ENCODE measurements around the gene PDX1. TPM values are rescaled to one million over a fixed set of nuclear protein-coding genes. Genes with fewer than 3 reads are reported as not detected.

PDX1 gene
- polyA plus RNA-seq, 1 of the 3 experiments (the other 2 are of a cell fraction), result not detected

GRCh38 chr13:27889471-27889870 is 30.3 kb upstream of the PDX1 start:
- ChIA-PET CTCF (no interaction called here), POLR2A (no interaction called here)
- no peaks in the 10 kb centered on the region for H4K20me1 ChIP-seq (ENCODE audit: insufficient read depth)
- H3K79me2 ChIP-seq (ENCODE audit: insufficient read depth), result no peaks in the 10 kb centered on the region
- H3K36me3 ChIP-seq (replicated peaks in 1 of 2; ENCODE audit: control insufficient read depth in 1 of 2, insufficient read depth in 2 of 2, low read length in 1 of 2), result no peaks in the 10 kb centered on the region
- DNase-seq, result no peak
- 0% methylated on average over 5 of the region's 5 CpGs for WGBS (ENCODE audit: low lambda C conversion rate)
- peaks cover 5% of the 10 kb centered on the region; the same call in 1 of the 2 replicates for H3K27me3 ChIP-seq (ENCODE audit: insufficient read depth)
- no peaks in the 10 kb centered on the region for H3K9me2 ChIP-seq
- H2AFZ ChIP-seq (ENCODE audit: low read depth), result no peak overlapping the region
- no peak for TF ChIP-seq TCF12 (IDR thresholded peaks at IDR 0.05)
- TF ChIP-seq YY1 (IDR thresholded peaks at IDR 0.05; ENCODE audit: low read depth), result no peak
- no peak for TF ChIP-seq POLR2AphosphoS5 (IDR thresholded peaks at IDR 0.05; ENCODE audit: low read depth, low read length)
- TF ChIP-seq JUND (IDR thresholded peaks at IDR 0.05), result no peak
- no peak for TF ChIP-seq IRF3 (IDR thresholded peaks at IDR 0.05; ENCODE audit: low read depth, low read length)
- no peak for TF ChIP-seq MEF2A (IDR thresholded peaks at IDR 0.05; ENCODE audit: borderline replicate concordance, low read depth)
- no peak for TF ChIP-seq FOXM1 (IDR thresholded peaks at IDR 0.05; ENCODE audit: low read depth)
- no peak for TF ChIP-seq ELF1 (IDR thresholded peaks at IDR 0.05)
- TF ChIP-seq RAD21 (IDR thresholded peaks at IDR 0.05; ENCODE audit: low read length), result no peak
- TF ChIP-seq SMC3 (IDR thresholded peaks at IDR 0.05; ENCODE audit: low read depth, low read length), result no peak
- TF ChIP-seq CHD2 (IDR thresholded peaks at IDR 0.05; ENCODE audit: low read length, partially characterized antibody), result no peak
- no peak for TF ChIP-seq RFX5 (IDR thresholded peaks at IDR 0.05; ENCODE audit: low read length)
- no peak for TF ChIP-seq GATA2 (CRISPR knock-in tag; IDR thresholded peaks at IDR 0.05)
- no peak for TF ChIP-seq NFIC (IDR thresholded peaks at IDR 0.05; ENCODE audit: borderline replicate concordance)
- no peaks in the 10 kb centered on the region for H3F3A ChIP-seq (replicated peaks; ENCODE audit: insufficient read depth)
- no peaks in the 10 kb centered on the region for H3K9me3 ChIP-seq
- H3K4me2 ChIP-seq, result no peak overlapping the region
- H3K27ac ChIP-seq (ENCODE audit: low read depth in 2 of 2, low read length in 1 of 2), result no peak overlapping the region
- H3K4me1 ChIP-seq (ENCODE audit: control insufficient read depth in 1 of 2, insufficient read depth in 2 of 2, low read depth in 1 of 2, low read length in 1 of 2), result no peaks in the 10 kb centered on the region
- no peak overlapping the region for H3K9ac ChIP-seq
- no peak overlapping the region for H3K4me3 ChIP-seq (ENCODE audit: low read depth in 2 of 2, low read length in 1 of 2)

DNA sequence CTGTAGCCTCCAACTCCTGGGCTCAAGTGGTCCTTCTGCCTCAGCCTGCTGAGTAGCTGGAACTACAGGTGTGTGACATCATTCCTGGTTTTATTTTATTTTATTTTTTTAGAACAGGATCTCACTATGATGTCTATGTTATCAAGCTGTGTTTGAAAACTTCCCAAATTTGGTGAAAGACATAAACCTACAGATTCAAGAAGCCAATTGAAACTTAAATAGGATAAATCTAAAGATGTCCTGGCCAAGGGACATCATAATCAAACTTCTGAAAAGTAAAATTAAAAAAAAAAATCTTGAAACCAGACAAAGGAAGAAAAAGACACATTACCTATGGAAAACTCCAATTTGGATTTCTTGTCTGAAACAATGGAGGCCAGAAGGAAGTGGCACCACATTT is 23.1 kb upstream of the PDX1 start:
- Histone ChIP-seq H3K4me3 (ENCODE audit: low read depth in 2 of 2, low read length in 1 of 2) (no peak overlapping the region), H3K79me2 (ENCODE audit: insufficient read depth) (no peaks in the 10 kb centered on the region), H3K9me2 (no peaks in the 10 kb centered on the region), H3K9ac (no peak overlapping the region), H2AFZ (ENCODE audit: low read depth) (no peak overlapping the region), H3K27me3 (ENCODE audit: insufficient read depth) (no peaks in the 10 kb centered on the region; the same call in 1 of the 2 replicates), H3K9me3 (no peaks in the 10 kb centered on the region), H4K20me1 (ENCODE audit: insufficient read depth) (no peaks in the 10 kb centered on the region), H3K4me1 (ENCODE audit: control insufficient read depth in 1 of 2, insufficient read depth in 2 of 2, low read depth in 1 of 2, low read length in 1 of 2) (no peaks in the 10 kb centered on the region), H3K36me3 (replicated peaks in 1 of 2; ENCODE audit: control insufficient read depth in 1 of 2, insufficient read depth in 2 of 2, low read length in 1 of 2) (no peaks in the 10 kb centered on the region), H3K27ac (ENCODE audit: low read depth in 2 of 2, low read length in 1 of 2) (no peak overlapping the region), H3F3A (replicated peaks; ENCODE audit: insufficient read depth) (no peaks in the 10 kb centered on the region), H3K4me2 (no peak overlapping the region)
- TF ChIP-seq MAX (IDR thresholded peaks at IDR 0.05; ENCODE audit: low read depth), result no peak
- TF ChIP-seq RAD21 (IDR thresholded peaks at IDR 0.05; ENCODE audit: low read length), result no peak
- TF ChIP-seq NFIC (IDR thresholded peaks at IDR 0.05; ENCODE audit: borderline replicate concordance), result no peak
- no peak for TF ChIP-seq EZH2phosphoT487 (IDR thresholded peaks at IDR 0.05; ENCODE audit: borderline replicate concordance, low read depth)
- TF ChIP-seq FOSL2 (IDR thresholded peaks at IDR 0.05; ENCODE audit: borderline replicate concordance, low read depth), result no peak
- TF ChIP-seq JUND (IDR thresholded peaks at IDR 0.05), result no peak
- TF ChIP-seq NRF1 (IDR thresholded peaks at IDR 0.05; ENCODE audit: low read depth, low read length), result no peak
- TF ChIP-seq RXRA (IDR thresholded peaks at IDR 0.05; ENCODE audit: borderline replicate concordance, low read depth), result no peak
- TF ChIP-seq USF2 (IDR thresholded peaks at IDR 0.05; ENCODE audit: borderline replicate concordance, low read depth, low read length), result no peak
- TF ChIP-seq MXI1 (IDR thresholded peaks at IDR 0.05; ENCODE audit: low read depth, low read length), result no peak
- TF ChIP-seq IRF3 (IDR thresholded peaks at IDR 0.05; ENCODE audit: low read depth, low read length), result no peak
- no peak for TF ChIP-seq CHD2 (IDR thresholded peaks at IDR 0.05; ENCODE audit: low read length, partially characterized antibody)
- no peak for TF ChIP-seq TEAD4 (IDR thresholded peaks at IDR 0.05; ENCODE audit: borderline replicate concordance, insufficient read depth)
- no peak for TF ChIP-seq GABPA (IDR thresholded peaks at IDR 0.05; ENCODE audit: low read depth)
- TF ChIP-seq POLR2AphosphoS5 (IDR thresholded peaks at IDR 0.05; ENCODE audit: low read depth, low read length), result no peak
- TF ChIP-seq, protein P1, sequence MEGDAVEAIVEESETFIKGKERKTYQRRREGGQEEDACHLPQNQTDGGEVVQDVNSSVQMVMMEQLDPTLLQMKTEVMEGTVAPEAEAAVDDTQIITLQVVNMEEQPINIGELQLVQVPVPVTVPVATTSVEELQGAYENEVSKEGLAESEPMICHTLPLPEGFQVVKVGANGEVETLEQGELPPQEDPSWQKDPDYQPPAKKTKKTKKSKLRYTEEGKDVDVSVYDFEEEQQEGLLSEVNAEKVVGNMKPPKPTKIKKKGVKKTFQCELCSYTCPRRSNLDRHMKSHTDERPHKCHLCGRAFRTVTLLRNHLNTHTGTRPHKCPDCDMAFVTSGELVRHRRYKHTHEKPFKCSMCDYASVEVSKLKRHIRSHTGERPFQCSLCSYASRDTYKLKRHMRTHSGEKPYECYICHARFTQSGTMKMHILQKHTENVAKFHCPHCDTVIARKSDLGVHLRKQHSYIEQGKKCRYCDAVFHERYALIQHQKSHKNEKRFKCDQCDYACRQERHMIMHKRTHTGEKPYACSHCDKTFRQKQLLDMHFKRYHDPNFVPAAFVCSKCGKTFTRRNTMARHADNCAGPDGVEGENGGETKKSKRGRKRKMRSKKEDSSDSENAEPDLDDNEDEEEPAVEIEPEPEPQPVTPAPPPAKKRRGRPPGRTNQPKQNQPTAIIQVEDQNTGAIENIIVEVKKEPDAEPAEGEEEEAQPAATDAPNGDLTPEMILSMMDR (IDR thresholded peaks at IDR 0.05), result no peak
- TF ChIP-seq YY1 (IDR thresholded peaks at IDR 0.05; ENCODE audit: low read depth), result no peak
- TF ChIP-seq GATA2 (CRISPR knock-in tag; IDR thresholded peaks at IDR 0.05), result no peak
- DNase-seq, result no peak
- ChIA-PET POLR2A (no interaction called here), CTCF (no interaction called here)
